ENCODE results near the gene CDON.

Gene CDON

GRCh38 chr11:125941619-125942611, 120.8 kb downstream of the CDON start:
- DNase-seq: peak; percentile 94

DNA sequence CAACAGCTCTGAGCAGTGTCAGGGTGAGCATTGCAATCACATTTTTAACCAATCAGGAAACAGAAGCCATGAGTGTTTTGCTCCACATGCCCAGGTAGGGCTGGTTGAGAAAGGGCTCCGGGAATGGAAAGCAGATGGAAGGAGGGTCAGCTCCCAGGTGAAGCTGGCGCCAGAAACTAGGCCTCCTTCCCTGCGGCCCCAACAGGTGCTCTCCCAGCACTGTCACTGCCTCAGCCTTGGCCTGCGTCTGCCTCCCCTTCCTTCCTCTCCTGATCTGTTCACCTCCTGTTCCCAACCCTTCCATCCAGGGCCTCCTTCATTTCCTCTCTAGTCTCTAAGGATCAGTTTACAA, 121.4 kb downstream of the CDON start:
- peak; percentile 44 for DNase-seq

- DNase-seq: no peak
Observed at GRCh38 chr11:125940145-125940544, 122.5 kb downstream of the CDON start.

- no peak for DNase-seq
Observed at GRCh38 chr11:125939081-125939521, 123.6 kb downstream of the CDON start.

DNA sequence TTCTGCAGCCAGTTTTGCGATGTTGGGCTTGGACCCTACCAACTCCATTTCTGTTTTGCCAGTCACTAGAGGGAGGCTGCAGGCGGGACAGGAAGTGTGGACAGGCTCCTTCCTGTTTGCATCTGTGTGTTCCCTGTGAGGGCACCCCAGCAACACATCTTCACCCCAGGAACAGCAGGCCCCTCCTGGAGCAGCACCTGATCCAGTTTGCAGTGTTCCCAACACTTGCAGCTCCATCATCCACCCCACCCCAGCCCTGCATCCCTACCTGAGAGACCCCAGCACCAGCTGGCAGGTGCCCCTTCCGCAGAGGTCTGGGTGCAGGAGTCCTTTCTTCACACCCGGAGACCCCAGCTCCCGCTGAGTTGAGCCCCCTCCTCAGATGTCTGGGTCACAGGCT, 124.2 kb downstream of the CDON start:
- no peak for DNase-seq

GRCh38 chr11:125935618-125936199, 127.0 kb downstream of the CDON start:
- no peak for DNase-seq

- DNase-seq: no peak
Observed at GRCh38 chr11:125935056-125935455, 127.6 kb downstream of the CDON start.

- no peak for DNase-seq
Observed at GRCh38 chr11:125934473-125934872, 128.2 kb downstream of the CDON start.

DNA sequence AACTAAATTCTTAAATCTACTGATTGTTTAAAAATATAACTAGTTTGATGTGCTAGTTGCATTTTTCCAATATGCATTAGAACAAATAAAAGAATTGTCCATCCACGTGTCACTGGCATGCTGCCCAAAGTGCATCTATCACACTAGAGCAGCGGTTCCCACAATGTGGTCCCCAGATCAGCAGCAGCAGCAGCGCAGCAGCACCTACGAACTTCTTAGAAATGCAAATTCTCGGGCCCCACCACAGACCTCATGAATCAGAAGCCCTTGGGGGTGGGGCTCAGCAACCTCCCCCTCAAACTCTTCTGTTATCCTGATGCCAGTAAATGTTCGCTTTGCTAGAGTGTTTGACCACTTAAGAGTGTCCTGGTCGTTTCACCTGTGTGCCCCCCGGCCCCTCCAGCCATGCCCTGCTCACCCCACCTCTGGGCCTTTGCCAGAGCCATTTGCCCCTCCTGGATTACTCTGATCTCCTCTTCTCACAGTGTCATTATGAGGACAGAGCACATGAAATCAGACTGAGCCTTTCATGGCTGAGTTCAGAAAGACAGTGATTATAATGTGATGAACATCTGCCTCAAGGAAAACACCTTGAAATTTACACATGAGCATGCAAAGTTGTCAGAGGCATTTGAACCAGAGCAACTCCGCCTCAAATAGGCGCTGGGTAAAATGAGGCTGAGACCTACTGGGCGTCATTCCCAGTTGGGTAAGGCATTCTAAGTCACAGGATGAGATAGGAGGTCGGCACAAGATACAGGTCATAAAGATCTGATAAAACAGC, 129.4 kb downstream of the CDON start:
- DNase-seq: no peak

DNA sequence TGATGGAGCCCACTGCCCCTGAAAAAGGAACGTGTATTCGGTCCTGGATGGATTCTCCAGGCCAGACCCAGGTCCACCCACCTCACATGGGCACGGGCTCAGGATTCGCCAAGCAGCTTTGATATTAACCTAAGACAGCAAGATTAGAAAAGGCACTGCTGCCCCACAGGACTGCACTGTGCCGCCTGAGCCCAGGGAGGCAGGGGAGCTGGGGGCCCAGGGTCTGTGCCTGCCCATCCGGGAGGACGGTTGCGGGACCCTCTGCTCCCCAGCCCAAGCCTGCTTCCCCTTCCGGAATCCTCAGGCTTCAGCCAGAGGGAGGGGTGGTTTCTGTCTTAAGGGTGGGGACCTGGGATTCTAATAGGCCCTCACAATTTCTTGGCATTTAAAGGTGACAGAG, 130.4 kb downstream of the CDON start:
- DNase-seq: no peak

DNA sequence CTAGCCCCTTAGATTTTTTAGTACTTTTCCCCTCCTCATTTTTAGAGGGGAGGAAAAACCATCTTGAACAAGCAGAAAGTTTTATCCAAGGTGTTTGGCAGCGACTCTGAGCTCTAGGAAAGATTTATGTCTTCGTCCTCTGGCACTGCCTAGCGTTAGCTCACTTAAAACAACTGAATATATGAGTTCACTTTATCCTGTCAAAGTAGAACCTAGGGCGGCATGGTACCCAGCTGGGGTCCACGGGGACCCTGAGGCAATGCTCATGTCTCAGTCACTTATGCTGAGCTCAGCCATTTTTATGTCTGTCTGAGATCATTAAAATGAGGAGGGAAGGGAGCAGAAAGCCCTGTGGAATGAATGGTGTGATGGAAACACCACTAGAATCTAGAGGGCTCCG, 131.0 kb downstream of the CDON start:
- no peak for DNase-seq

DNA sequence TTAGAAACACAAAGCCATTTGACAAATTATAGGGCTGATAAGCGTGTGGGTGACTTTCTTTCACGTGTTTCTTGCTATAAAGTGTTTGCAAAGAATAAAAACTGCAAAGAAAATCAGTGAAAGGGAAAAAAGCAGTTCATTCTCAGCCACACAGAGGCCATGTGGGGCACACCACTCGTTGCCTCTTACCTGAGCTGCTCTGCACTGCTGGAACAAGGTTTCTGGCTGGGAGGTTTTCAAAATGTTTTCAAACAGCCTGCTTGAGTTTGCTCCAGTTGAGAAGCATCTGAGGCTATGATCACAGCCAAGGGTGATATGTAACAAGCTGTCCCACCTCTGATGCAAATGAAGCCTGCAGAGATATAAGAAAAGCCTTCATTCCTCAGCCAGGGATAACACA, 131.6 kb downstream of the CDON start:
- no peak for DNase-seq

- DNase-seq: no peak
Observed at GRCh38 chr11:125930076-125930450, 132.6 kb downstream of the CDON start.

DNA sequence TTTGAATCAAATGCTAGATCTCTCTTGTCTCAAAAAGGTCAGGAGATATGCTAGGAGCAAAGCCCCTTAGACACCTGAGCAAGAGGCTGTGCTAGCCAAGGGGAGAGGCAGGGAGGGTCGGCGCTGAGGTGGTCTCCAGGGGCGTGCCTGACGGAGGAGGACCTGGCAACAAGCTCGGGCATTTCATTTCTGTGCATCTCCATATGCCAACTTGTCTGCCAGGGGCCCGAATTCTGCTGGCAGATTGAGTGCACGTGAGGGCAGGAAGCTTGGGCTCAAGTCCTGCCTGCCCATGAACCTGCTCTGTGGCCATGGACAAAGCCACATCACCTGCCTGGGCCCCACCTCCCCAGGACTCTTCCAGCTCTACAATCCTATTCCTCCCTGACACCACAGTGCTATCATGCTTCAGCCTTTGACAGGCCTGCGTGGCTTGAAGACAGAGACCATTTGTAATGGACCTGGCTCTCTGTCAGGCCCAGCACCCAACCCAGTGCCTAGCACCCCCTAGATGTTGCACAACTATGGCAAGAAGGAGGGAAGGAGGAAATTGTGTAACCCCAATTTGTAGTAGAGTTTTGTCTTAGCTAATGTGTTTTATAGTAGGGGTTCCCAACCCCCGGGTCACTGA, 133.1 kb downstream of the CDON start:
- DNase-seq: no peak

DNA sequence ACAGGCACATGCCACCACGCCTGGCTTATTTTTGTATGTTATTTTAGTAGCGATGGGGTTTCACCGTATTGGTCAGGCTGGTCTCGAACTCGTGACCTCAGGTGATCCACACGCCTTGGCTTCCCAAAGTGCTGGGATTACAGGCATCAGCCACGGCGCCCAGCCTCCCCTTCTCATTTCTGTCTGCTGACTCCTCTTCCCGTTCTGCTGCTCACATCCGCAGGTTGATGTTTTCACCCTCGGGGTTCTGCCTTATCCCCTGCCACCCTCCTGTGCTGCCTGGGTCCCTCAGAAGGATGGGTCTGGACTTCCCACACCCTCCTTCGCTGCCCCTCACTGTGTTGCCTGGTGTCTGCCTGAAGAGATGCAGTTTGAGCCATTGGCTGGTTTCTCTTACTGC, 136.0 kb downstream of the CDON start:
- no peak for DNase-seq

GRCh38 chr11:125925804-125926203, 136.9 kb downstream of the CDON start:
- no peak for DNase-seq

DNA sequence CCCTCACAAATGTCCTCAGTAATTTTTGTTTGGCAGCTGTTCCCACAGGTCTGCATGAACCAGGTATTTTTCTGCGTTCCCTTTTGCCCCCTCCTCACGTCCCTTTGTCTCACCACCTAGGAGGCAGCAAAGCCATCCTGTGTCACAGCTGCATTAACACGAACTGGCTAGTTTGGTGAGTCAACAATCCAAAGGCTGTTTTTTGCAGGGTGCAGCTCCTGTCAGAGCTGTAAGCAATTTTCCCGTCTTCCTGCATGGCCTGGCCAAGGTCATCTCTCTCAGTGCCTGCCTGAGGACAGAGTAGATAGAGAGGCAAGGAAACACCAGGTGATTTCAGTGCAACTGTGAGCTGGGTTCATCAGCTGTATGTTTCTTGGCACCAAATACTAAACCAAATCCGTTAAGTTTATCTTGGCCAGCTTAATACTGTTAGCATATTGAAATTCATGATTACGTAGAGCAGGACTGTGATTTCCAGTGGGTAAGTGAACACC, 137.4 kb downstream of the CDON start:
- no peak for DNase-seq

DNA sequence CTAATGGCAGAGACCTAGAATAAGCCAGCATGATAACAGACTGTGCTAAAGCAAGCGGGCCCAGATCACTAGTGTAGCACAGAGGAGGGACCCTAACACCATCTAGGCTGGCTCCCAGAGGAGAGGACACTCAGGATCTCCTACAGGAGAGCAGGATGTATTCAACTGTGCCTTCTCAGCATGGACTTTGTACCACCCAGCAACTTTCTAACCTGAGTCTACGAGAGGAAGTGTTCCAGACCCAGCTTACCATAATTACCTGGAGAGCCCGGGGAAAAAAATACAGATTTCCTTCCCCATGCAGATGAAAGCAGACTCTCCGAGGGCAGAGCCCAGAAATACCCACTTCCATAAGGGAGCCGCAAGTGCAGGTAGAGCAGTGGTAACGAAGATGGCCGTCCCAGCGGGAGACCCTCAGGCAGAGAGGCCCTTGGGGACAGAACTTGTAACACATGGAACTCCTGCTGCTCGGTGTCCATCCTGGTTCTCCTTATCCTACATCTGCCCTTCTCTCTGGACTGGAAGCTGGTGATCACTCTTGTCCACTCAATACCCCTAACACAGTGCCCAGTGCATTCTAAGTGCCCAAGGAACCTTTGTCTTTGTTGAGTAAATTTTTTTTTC, 138.2 kb downstream of the CDON start:
- no peak for DNase-seq

DNA sequence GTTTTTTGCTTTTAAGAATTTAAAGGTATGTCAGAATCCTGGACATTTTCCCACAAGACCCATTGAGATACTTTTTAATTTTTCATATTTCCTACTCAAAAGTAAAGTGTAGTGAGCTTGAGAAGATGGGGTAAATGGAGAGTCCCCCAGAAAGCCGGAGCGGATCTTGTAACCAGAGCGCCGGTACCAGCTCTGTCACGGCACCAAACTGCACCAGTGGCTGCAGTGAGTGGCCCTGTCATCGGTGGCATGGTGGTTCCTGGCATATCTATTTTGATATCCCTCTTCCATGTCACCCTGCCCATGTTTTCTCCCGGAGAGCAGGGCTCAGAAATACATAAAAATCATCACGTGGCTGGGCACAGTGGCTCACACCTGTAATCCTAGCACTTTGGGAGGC, 139.0 kb downstream of the CDON start:
- DNase-seq: no peak

- DNase-seq: peak; percentile 14
Observed at GRCh38 chr11:125923012-125923579, 139.6 kb downstream of the CDON start.

GRCh38 chr11:125922156-125922555, 140.5 kb downstream of the CDON start:
- no peak for DNase-seq

DNA sequence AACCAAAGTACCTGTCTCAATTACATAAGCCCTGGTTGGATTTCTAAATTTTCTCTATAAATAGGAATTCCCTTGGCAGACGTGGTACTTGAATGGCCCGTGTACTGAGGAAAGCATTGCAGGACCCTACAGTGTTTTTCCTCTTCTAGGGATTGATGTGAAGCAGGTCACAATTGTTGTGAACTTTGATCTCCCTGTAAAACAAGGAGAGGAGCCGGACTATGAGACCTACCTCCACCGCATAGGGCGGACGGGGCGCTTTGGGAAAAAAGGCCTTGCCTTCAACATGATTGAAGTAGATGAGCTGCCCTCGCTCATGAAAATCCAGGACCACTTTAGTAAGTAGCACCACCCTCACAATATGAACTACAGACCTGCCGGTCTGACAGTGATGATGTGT, 141.6 kb downstream of the CDON start:
- DNase-seq: no peak

Measured in NCI-H510A (cell line).